GM12873 (cell line): Measurements from ENCODE around the gene CDKL5.

ENCODE experiments used
- TF ChIP-seq, protein P1 (sequence below): IDR thresholded peaks from 2 replicates; pipeline ENCODE4 v1.5.1; 2012; ENCODE audit warnings: low read depth, mild to moderate bottlenecking, moderate library complexity, low read length, control low read depth; ENCODE audit not compliant: insufficient read depth; ENCODE audit errors: missing control alignments

Gene CDKL5

DNA sequence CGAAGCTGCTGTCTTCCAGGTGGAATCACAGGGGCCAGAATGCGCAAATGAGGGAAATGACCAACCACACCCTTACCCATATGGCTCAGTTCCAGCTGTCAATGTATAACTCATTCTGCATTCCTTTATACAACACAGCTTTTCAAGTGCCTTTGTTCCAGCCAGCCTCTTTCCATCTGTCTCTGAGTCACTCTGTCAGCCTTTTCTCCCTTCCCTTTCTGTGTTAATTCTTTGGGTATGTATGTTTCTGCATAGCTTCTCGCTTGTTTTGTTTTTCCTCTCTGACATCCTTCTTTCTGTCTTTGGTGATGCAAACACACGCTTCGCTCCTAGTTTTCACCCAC is 192.0 kb downstream of the CDKL5 start:
- TF ChIP-seq, protein P1, sequence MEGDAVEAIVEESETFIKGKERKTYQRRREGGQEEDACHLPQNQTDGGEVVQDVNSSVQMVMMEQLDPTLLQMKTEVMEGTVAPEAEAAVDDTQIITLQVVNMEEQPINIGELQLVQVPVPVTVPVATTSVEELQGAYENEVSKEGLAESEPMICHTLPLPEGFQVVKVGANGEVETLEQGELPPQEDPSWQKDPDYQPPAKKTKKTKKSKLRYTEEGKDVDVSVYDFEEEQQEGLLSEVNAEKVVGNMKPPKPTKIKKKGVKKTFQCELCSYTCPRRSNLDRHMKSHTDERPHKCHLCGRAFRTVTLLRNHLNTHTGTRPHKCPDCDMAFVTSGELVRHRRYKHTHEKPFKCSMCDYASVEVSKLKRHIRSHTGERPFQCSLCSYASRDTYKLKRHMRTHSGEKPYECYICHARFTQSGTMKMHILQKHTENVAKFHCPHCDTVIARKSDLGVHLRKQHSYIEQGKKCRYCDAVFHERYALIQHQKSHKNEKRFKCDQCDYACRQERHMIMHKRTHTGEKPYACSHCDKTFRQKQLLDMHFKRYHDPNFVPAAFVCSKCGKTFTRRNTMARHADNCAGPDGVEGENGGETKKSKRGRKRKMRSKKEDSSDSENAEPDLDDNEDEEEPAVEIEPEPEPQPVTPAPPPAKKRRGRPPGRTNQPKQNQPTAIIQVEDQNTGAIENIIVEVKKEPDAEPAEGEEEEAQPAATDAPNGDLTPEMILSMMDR, result no peak

DNA sequence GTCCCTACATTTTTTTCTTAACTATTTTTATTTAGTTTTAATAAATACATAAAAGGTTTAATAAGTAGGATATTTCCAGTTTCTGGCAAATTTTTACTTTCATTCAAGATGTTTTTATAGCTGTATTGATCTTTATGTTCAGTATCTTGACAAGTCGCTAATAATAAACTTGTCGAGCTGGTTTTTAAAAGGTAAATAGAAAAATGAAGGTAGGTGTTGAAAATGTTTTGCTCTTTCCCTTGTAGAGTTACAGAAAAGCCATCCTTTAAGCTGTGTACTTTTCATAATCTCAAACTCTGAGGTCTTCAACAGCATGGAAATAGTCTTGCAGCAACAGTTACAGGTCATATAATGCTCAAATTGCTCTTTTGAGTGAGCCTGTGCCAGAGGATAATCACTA is 193.9 kb downstream of the CDKL5 start:
- TF ChIP-seq, protein P1, result no peak

DNA sequence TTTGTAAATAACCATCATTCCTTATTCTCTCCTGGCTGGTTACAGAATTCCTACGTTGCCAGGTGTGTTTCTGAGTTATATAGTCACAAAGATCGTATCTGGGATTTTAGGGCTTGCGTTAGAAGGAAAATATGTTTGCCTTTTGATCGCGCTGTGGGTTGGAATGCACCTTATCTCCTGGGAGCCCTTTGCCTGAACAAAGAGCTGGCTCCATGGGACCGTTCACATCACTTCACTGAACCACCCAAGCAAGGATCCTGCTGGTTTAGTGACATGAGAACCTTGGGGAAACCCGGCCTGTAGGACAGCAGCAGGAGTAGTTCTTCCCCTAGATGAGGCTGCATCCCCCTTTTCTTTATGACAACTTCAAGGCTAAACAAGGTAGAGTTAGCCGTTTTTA is 194.9 kb downstream of the CDKL5 start:
- TF ChIP-seq, protein P1, result no peak

DNA sequence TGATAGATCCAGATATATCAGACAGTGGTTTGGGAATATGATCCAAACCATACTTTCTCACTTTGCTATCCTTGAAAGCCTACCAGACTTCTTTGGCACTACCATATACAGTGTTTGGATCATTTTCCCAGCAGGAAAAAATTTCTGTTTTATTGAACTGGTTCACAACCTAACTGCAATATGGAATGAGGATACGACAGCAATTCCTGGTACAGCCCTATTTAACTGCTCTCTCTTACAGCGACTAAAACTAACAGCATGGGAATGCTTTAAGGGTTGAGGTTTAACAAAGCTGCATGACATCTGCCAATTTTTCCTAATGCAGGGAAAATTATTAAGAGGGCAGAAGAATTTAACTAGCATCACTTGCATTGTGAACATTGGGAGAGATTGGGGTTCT is 199.2 kb downstream of the CDKL5 start:
- TF ChIP-seq, protein P1, result no peak

DNA sequence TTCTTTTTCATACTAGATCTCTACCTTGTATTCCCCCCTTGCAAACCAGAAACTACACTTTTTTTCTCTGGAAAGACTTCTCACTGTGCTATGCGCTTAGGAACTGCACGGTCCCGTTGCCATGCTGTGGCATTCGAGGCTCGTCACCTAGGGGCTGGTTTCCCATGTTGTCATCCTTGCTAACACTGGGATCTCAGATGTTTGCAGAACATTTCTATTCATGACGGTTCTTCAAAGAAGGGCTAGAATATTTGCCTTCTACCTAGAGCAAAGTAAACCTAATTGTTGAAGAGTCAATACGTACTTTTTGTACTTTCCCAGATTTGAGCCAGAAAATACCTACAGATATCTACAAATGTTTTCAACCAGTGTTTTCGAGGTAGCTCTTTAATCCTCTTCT is 205.5 kb downstream of the CDKL5 start:
- TF ChIP-seq, protein P1, result no peak

DNA sequence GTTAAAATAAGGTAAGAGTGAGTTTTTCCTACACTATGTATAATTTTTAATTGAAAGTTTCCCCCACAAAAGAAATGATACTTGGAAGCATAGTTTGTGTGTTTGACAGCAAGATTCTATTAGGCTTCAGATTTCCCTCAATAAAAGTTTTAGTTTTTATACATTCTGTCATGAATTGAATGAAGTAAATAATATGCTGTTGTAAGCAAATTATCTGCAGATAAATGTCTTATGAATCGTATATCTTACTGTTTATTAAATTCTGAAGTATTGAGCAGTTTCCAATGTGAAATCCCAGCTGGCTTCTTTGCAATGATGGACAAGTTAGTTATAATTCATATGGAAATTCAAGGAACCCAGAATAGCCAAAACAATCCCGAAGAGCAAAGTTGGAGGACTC is 213.0 kb downstream of the CDKL5 start:
- TF ChIP-seq, protein P1, result no peak

DNA sequence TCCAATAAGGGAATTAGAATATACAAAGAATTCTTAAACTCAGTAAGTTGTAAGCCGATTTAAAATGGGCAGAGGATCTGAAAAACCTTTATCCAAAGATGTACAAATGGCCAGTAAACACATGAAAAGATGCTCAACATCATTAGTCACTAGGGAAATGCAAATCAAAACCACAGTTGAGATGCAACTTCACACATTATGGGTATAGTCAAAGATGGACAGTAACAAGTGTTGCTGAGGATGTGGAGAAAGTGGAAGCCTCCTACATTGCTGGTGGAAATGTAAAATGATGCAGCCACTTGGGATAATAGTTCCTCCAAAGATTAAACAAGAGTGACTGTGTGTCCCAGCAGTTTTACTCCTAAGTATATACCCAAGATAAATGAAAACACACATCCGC is 213.9 kb downstream of the CDKL5 start:
- TF ChIP-seq, protein P1, result no peak

DNA sequence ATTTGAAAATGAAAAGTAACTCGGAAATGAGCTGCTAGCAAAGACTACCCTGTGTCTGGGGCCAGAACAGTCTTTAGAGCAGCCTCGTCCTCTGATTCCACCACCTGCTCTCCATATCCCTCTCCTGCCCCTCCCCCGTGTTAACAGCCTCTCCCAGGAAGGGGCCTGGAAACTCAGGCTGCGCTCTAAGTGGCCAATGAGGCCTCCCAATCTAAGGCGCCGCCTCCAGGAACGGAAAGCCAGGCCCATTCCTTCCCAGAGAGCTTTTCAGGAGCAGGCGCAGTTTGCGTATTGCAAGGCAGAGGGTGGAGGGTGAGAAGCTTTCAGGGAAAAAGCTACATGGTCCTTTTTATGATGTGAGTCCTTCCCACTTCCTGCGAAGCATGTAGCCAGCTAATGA is 215.3 kb downstream of the CDKL5 start:
- TF ChIP-seq, protein P1, result no peak
